HepG2 (cell line): ENCODE data around the gene AMHR2. TPM values are rescaled to one million over a fixed set of nuclear protein-coding genes. Genes with fewer than 3 reads are reported as not detected.

ENCODE experiments used
- AGO2 ChIP-seq: fragments of 200-400 bp; formaldehyde crosslinking; optimal IDR thresholded peaks from 2 replicates; pipeline ENCODE3; 2017; ENCODE audit warnings: mild to moderate bottlenecking, low read depth, low read length, moderate library complexity
- ARNT ChIP-seq: fragments of 450-650 bp; IDR thresholded peaks from 2 replicates; pipeline ENCODE4 v1.6.1; 2017
- ELF4 ChIP-seq: sonication (generic); formaldehyde crosslinking; IDR thresholded peaks from 2 replicates; pipeline ENCODE4 v1.5.0; 2020; ENCODE audit warnings: missing genetic modification reagents, mild to moderate bottlenecking, moderate library complexity, borderline replicate concordance
- GFI1 ChIP-seq: sonication (generic); formaldehyde crosslinking; IDR thresholded peaks from 2 replicates; pipeline ENCODE4 v1.5.0; 2020; ENCODE audit warnings: missing genetic modification reagents, mild to moderate bottlenecking, borderline replicate concordance
- GLMP ChIP-seq: sonication (generic); formaldehyde crosslinking; IDR thresholded peaks from 2 replicates; pipeline ENCODE4 v1.9.0; 2021; ENCODE audit warnings: missing genetic modification reagents, mild to moderate bottlenecking, borderline replicate concordance
- GPBP1L1 ChIP-seq: sonication (generic); formaldehyde crosslinking; IDR thresholded peaks from 2 replicates; pipeline ENCODE4 v1.5.0; 2020; ENCODE audit warnings: mild to moderate bottlenecking, missing genetic modification reagents
- HNRNPH1 ChIP-seq: fragments of 200-400 bp; formaldehyde crosslinking; optimal IDR thresholded peaks from 2 replicates; pipeline ENCODE3; 2017; ENCODE audit warnings: mild to moderate bottlenecking, low read depth, low read length
- IRF9 ChIP-seq: sonication (generic); formaldehyde crosslinking; IDR thresholded peaks from 2 replicates; pipeline ENCODE4 v1.8.0; 2022; ENCODE audit warnings: missing genetic modification reagents, mild to moderate bottlenecking, borderline replicate concordance
- NCOA2 ChIP-seq: sonication (generic); formaldehyde crosslinking; IDR thresholded peaks from 2 replicates; pipeline ENCODE4 v1.8.0; 2022; ENCODE audit warnings: inconsistent platforms
- PREB ChIP-seq: sonication (generic); formaldehyde crosslinking; IDR thresholded peaks from 2 replicates; pipeline ENCODE4 v1.4.0; 2020; ENCODE audit warnings: missing genetic modification reagents
- REST ChIP-seq, 2 experiments: IDR thresholded peaks; 2 replicates each; pipeline ENCODE4 v1.6.1; 2011 to 2012; ENCODE audit warnings: low read length in 2 of 2, borderline replicate concordance in 1 of 2, low read depth in 1 of 2, mild to moderate bottlenecking in 1 of 2, moderate library complexity in 1 of 2
- SP4 ChIP-seq: sonication (generic); formaldehyde crosslinking; IDR thresholded peaks from 2 replicates; pipeline ENCODE4 v1.8.1; 2023; ENCODE audit warnings: mild to moderate bottlenecking, missing genetic modification reagents
- TEAD2 ChIP-seq: sonication (generic); formaldehyde crosslinking; IDR thresholded peaks from 2 replicates; pipeline ENCODE4 v1.9.0; 2021; ENCODE audit warnings: missing genetic modification reagents
- THAP11 ChIP-seq: IDR thresholded peaks from 2 replicates; pipeline ENCODE4 v1.6.1; 2016; ENCODE audit warnings: missing biosample characterization, missing genetic modification reagents
- ZMYM3 ChIP-seq: sonication (generic); formaldehyde crosslinking; IDR thresholded peaks from 2 replicates; pipeline ENCODE4 v1.5.1; 2020; ENCODE audit warnings: mild to moderate bottlenecking, missing genetic modification reagents
- ZNF224 ChIP-seq: sonication (generic); formaldehyde crosslinking; IDR thresholded peaks from 2 replicates; pipeline ENCODE4 v1.5.0; 2020; ENCODE audit warnings: mild to moderate bottlenecking, missing genetic modification reagents
- ZNF597 ChIP-seq: sonication (generic); formaldehyde crosslinking; IDR thresholded peaks from 2 replicates; pipeline ENCODE4 v1.5.0; 2020; ENCODE audit warnings: missing genetic modification reagents
- ZNF720 ChIP-seq: sonication (generic); formaldehyde crosslinking; IDR thresholded peaks from 2 replicates; pipeline ENCODE4 v1.4.0; 2020; ENCODE audit warnings: missing genetic modification reagents
- ZNF776 ChIP-seq: sonication (generic); formaldehyde crosslinking; IDR thresholded peaks from 2 replicates; pipeline ENCODE4 v1.4.0; 2020; ENCODE audit warnings: mild to moderate bottlenecking, missing genetic modification reagents
- polyA plus RNA-seq, 8 experiments: library from polyadenylated mRNA; depleted of rRNA in 3 of 8; stranded (reverse) in 7 of 8; unstranded in 1 of 8; fragments of >200 nt; fragmentation: Illumina TruSeq in 4 of 8; extraction: Trizol in 4 of 8; gene quantifications; 2 replicates each; pipeline versions ENCODE4 v1.2.1 to v1.2.3, GENCODE V29; 2011 to 2016; ENCODE audit warnings: low read depth in 4 of 8, missing spikeins in 1 of 8, mixed read lengths in 1 of 8; ENCODE audit not compliant: insufficient read depth in 1 of 8
- total RNA-seq, 5 experiments: library from RNA; depleted of rRNA; stranded (reverse); fragments of >200 nt; fragmentation: Illumina TruSeq; extraction: Trizol; gene quantifications; 2 replicates each; pipeline ENCODE4 v1.2.3, GENCODE V29; 2016; ENCODE audit warnings: low read depth in 1 of 5

The AMHR2 gene
- total and polyA plus RNA-seq, 2 of the 13 experiments (the other 11 are each of a cell fraction or from before 2014, with no cell fraction given) = 0.24 to 0.58 TPM

GRCh38 chr12:53452159-53453077 is 28.8 kb downstream of the AMHR2 start (continued):
- TF ChIP-seq GPBP1L1 (CRISPR knock-in tag) (no peak), ZMYM3 (CRISPR knock-in tag) (no peak), TEAD2 (peak; percentile 78; the same call in 1 of the 2 replicates), SP4 (no peak), HNRNPH1 (no peak), ZNF597 (CRISPR knock-in tag) (no peak), ARNT (no peak), GLMP (CRISPR knock-in tag) (no peak), PREB (CRISPR knock-in tag) (no peak), GFI1 (CRISPR knock-in tag) (no peak), AGO2 (peak; percentile 94), REST (IDR thresholded peaks at IDR 0.05; ENCODE audit: borderline replicate concordance in 1 of 2, low read depth in 1 of 2, low read length in 2 of 2) (no peak), THAP11 (no peak), ELF4 (CRISPR knock-in tag) (no peak), ZNF776 (no peak; the same call in 1 of the 2 replicates), NCOA2 (CRISPR knock-in tag) (no peak), IRF9 (no peak; the same call in none of the 2 replicates), ZNF224 (0 out of 2 replicates have a peak, but pooled peaks have one; percentile 43), ZNF720 (CRISPR knock-in tag) (0 out of 2 replicates have a peak, but pooled peaks have one; percentile 82)
